GM18499 (cell line): ENCODE results near the gene SLC26A6.

ENCODE experiments used
- ATAC-seq: cut with Tn5 transposase; IDR thresholded peaks from one replicate; pipeline ENCODE4 v1.9.1; 2021; ENCODE audit warnings: moderate number of reproducible peaks; ENCODE audit not compliant: insufficient read depth, unreplicated experiment

Gene SLC26A6, protein sequence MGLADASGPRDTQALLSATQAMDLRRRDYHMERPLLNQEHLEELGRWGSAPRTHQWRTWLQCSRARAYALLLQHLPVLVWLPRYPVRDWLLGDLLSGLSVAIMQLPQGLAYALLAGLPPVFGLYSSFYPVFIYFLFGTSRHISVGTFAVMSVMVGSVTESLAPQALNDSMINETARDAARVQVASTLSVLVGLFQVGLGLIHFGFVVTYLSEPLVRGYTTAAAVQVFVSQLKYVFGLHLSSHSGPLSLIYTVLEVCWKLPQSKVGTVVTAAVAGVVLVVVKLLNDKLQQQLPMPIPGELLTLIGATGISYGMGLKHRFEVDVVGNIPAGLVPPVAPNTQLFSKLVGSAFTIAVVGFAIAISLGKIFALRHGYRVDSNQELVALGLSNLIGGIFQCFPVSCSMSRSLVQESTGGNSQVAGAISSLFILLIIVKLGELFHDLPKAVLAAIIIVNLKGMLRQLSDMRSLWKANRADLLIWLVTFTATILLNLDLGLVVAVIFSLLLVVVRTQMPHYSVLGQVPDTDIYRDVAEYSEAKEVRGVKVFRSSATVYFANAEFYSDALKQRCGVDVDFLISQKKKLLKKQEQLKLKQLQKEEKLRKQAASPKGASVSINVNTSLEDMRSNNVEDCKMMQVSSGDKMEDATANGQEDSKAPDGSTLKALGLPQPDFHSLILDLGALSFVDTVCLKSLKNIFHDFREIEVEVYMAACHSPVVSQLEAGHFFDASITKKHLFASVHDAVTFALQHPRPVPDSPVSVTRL

DNA sequence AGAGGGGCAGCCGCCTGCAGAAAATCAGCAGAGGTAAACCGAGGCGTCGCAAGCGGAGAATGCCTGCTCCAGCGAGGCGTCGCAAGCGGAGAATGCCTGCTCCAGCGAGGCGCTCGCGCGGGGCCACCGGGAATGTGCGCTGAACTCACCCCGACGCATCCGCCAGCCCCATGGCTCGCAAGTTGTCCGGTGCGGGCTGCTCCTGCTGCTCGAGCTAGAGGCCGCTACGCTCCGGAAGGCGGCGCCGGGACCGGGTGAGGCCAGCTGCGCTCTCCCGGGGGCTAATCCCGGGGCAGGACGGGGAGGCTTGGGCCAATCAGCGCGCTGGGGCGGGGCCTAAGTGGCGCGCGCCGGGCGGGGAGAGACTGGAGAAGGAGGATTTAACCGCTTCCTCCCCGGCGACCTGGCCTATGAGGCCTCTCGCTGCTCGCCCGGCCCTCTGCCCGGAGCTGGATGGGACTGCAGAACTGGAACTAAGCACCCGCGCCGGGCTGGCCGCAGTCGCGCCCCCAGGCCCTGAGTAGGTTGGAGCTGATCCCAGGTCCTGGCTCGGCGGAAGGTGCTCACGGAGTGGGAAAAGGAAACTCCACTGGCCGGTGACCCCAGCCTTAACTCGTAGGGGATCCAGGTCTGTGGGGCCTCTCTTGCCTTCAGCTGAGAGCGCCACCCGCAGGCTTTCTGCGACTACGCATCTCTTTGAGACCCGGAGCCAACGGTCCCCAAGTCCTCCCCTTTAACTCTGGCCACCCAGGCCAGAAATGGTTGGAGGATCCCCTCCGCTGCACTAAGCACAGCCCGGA, at the start of gene SLC26A6:
Gene SLC26A6 (minus strand): TSS at position 240 of the 800 bp plus-strand sequence. CDS start 68 bp downstream, at position 172.
- peak; percentile 46 for ATAC-seq

DNA sequence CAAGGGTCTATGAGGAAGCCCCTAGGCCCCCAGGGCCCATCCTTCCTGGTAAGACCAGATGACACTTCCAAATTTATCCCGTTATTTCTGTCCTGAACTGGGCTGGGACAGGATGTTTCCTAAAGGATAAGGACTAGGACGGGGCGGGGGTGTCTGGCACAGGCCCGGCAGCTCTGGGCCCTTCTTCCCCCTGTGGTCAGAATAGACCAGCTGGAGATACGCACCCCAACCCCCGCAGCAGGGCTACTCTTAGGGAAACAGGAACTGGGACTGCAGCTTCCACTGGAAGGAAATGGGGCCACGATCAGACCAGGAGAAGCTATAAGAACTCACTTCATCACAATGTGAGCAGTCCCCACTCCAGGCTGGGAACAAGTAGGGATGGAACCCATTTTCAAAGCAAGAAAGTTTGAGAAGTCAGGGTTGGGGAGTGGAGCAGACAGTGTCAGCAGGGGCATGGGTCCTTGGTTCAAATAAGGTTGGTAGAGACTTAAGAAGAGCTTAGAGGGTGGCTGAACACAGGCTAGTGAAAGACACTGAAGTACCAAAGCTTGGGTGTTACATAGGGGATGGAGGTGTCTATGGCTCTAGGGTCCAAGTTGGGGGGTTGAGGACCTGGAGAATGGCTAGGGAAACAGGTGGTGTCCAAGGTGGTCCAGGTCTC, 49.4 kb upstream of the SLC26A6 start:
- ATAC-seq: no peak

DNA sequence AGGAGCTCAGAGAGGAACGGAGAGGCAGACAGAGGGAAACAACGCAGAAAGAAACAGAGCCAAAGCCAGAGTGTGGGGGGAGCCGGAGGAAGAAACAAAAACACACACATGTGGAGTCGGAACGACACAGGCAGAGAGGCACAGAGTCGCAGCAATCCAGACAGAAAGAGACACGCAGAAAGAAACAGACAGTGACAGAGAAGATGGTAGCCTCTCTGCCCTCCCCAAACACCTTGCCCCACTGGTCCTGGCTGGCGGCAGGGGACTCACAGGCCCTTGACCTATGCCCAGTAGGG, 48.7 kb upstream of the SLC26A6 start:
- no peak for ATAC-seq

DNA sequence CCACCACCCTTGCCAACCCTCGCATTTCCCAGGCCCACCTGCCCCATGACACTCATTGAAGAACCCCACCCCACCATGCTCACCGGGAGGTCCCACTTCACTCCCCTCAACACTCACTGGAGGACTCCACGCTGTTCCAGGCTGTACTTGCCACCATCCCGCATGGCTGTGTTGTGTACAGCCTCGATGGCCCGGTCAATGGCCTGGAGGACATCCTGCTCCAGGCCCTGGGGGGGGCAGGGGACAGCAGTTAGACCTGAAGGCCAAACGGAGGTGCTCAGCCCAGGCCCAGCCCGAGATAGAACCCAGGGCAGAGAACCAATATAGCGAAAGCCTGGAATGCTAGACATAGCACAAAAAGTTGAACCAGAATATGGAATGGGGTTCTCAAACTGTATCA, 47.5 kb upstream of the SLC26A6 start:
- no peak for ATAC-seq

DNA sequence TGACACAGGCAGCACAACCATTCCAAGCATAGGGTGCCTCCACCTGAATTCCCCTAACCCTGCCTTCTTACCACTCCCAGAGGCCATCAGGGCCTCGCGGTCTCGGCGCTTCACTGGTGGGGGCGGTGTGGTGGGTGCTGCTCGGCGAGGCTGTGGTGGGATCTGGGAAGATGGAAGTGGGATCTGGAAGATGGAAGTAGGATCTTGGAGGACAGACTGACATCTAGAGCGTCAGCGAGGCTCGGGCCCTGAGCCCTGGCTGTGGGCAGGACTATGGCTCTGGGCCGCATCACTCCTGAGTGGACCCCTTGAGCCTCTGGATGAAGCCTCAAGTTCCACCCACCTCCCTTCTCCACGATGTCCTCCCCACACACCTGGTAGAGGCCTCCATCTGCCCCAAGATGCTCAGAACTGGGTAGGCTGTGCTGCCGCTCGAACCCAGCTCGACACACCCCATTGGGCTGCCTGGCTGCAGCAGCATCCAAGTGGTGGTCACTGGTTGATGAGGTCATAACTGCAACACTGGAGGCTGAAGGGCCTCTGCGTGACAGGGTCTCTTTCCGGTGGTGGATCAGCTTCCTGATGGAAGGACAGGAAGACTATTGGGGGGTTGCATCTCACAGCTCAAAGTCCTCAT, 46.8 kb upstream of the SLC26A6 start:
- ATAC-seq: no peak

DNA sequence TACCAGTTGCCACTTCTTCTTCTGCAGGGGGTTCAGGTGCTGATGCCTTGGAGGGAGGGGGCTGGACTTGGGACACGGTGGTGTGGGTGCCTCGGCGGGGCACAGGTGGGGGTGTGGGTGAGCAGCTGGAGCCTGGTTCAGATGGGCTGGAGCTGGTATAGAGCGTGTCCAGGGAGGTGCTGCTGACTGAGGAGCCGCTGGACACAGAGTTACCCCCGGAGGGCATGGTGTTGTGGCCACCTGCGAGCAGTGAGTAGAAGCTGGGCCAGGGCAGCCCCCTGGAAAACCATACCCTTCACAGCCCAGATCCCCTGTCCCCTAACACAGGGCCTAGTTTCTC, 46.2 kb upstream of the SLC26A6 start:
- ATAC-seq: no peak

DNA sequence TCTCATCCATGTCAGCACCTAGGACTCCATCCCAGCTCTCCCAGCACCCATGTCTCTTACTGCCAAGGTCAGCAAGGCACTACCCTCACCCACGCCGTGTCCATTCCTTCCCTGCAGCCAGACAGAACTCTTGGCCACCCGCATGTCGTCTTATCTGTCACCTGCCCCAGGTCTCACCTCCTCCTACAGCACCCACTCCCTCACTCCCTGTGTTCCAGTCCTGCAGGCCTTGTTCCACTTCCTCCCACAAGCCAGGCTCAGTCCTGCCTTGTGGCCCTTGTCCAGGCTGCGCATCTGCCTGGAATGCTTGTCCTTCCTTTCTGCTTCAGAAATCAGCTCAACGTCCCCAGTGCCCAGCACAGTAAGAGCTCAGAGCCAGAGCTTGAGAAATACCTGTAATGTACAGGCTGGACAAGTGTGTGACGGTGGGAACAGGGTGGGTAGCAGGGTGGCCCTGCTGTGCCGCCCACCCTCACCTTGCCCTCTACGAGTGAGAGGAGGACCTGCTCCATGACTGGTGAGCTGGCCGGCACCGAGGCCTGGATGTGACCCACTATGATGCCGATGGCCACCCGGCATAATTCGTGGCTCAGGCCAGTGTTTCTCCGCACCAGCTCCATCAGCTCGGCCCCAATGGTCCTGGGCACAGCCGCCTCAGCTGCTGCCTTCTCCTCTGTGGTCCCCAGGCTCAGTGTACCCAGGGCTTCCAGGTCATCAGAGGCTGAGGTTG, 45.7 kb upstream of the SLC26A6 start:
- no peak for ATAC-seq

DNA sequence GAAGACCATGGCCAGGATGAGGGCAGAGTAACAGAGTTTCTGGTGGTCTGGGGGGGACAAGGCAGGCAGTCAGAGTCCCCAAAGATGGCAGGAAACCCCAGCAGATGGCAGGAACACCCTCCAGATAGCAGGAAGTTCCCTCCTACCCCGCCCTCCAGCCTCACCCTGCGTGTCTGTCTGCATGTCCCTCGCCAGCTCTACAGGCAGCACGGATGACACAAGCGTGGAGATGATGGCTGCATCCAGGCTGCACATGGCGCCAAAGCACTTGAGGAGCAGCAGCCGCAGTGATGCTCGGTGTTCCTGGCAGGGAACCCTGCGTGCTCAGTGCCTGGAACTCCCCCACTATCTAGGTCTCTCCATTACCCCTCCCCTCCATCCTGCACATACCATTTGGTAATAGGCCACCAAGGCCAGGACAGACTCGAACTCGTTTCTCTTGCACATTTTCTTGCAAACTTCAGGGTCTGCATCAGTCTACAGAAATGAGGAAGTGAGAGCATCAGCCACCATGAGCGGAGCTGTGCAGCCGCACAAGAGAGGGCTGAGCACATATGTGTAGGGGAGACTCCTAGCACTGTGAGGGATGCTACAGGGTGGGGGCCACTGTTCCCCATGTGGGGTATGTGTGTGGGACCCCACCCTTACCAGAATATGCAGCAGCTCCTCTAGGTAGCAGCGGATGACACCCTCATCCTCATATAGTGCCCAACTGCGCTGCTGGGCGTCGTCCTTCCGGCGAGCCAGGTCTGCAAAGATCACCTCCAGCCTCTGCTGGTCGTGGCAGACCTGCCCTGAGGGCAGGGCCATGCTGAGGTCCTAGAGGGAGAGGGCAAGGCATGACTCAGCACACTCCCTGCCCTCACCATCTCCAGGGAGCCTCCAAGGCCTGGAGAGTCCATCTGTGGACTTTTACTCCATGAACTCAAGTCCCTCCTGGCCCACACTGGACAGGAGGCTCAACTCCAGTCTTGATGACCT, 44.4 kb upstream of the SLC26A6 start:
- ATAC-seq: no peak

DNA sequence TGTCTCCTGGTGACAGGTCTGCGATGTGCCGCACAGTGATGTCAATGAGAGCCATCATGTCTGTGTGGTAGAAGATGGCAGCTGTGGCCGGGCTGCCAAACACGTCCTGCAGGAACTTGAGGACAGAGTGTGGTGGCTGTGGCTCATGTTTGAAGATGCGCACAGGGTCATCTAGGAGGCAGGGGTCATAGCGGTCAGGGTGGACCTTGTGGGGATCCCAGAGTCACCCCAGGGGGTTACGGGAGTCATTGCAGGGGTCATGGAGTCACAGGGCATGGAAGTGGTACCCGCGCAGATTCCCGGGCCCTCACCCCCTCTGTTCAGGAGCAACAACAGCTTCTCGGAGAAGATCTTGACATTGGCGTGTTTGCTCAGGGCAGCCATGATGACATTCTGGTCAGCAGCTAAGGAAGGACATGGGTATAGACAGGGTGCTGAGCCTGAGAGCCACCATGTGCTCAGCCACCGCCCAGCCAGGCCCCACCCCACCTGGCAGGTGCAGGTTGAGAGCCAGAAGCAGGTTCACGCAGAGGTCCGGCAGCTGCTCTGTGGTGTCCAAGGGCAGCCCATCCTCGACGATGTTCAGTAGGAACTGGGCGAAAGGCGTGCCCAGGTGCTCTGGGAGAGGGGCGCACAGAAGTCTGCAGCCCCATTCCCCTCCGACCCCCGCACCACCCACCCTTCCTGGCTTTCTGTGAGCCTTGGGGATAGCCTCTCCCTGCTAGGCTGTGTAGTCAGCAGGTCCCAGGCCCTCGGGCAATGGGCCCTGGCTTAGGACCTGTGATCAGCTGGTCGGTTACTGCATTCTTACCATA, 43.5 kb upstream of the SLC26A6 start:
- no peak for ATAC-seq

DNA sequence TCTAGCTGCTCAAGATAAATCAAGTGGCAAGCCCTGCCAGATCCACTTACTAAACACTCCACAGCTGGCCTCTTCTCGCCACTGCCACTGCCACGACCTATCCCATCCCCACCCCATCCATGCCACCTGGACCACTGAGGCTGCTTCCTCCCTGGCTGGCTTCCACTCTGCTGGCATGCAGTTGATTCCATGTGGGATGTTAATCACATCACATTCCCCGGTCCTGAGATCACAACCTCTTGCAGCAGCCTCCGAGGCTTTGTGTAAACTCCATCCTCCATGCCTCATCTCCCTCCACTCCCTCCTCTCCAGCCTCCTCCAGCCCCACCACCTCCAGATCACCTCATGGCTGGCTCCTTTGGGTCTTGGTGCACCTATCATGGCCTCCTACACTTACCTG, 42.8 kb upstream of the SLC26A6 start:
- no peak for ATAC-seq

DNA sequence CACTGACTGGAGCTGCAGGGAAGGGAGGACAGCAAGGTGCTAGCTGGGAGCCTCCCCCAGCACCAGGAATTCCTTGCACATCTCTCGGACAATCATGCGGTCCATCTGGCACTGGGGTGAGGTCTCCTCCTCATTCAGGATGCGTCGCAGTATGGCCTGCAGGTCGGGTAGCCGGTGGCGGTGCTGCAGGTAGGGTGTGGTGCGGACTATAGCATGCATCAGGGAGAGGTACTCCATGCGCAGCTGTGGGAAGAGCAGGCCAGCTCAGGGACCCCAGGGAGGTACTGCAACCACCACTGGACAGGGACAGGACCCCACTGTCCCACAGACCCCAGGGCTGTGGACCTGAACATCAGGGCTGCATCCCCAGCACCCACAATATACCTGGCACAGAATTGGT, 39.2 kb upstream of the SLC26A6 start:
- ATAC-seq: no peak

DNA sequence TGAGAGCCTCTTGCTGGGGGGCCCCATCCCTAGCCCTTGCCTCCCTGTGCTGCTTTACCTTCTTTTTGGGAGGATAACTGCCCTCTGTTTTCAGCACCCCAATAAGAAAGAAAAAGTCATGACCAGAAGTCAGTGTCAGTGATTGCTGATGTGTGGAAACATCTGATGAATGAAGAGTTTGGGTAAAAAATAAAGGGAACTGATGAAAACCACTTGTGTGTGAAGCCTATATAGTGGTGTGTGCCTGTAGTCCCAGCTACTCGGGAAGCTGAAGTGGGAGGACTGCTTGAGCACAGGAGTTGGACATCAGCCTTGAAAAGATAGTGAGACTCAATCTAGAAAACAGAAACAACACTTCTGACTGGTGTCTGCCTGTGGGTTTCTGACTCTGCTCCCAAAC, 37.3 kb upstream of the SLC26A6 start:
- ATAC-seq: no peak

DNA sequence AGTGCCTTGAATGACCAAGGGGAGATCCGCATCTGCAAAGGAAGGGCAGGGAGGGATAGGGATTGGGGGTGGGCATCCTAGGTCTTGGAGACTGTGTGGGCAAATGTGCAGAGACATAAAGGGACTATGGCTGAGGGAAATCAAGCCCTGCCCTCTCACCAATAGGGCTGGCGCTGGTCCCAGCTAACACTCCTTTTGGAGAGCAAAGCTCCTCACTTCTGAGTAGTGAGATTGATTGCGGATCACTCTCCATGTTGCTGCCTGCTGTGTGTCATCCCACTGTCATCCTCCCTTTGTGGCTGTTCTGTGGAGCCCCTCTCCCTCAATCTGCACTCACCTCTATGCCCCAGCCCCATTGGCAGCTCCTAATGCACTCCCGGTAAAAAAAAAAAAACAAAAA, 29.7 kb upstream of the SLC26A6 start:
- no peak for ATAC-seq

DNA sequence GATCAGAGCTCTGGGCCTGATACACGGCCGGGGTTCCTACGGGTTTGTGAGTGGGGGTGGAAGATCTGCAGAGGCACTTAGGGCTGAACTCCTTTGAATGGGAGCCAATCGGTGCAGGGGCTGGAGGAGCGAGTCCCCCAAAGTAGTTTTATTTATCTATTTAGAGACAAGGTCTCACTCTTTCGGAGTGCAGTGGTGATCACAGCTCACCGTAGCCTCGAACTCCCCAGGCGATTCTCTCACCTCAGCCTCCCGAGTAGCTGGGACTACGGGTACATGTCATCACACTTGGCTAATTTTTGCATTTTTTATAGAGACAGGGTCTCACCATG, 29.0 kb upstream of the SLC26A6 start:
- ATAC-seq: no peak

DNA sequence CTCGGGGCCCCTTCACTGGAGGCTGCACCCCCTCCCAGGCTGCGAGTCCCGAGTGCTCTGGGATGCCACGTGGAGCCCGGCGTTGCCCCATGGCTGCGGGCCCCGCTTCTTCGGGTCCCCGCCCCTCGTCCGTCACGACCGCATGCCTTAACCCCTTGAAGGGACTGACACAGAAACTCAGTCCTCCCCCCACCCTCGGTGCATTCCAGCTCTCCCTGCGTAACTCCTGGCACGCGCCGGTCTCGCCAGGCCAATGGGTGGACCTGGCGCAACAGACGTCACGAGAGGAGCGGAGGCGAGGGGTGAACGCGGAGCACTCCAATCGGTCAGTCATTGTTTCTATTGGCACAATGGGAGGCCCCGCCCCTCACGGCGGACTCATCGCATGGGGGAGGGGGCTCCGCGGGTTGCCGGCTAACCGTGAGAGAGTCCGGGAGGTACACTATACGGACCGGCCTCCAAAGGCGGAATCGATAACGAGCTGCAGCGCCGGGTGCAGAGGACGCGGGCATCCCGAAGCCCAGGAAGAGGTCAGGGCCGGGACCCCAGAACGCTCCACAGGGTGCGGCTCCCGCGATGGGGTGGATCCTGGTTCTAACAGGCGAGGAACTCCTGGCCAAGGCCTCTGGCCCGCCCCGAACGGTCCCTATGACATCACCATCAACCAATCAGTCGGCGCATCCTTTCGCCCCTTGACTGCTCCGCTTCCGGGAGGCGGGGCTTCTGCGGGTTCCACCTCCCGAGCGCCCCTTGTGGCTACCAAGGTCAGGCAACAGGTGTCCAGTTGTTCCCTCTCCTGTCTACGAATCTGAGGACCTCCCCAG, 28.4 kb upstream of the SLC26A6 start:
- peak; percentile 82 for ATAC-seq

DNA sequence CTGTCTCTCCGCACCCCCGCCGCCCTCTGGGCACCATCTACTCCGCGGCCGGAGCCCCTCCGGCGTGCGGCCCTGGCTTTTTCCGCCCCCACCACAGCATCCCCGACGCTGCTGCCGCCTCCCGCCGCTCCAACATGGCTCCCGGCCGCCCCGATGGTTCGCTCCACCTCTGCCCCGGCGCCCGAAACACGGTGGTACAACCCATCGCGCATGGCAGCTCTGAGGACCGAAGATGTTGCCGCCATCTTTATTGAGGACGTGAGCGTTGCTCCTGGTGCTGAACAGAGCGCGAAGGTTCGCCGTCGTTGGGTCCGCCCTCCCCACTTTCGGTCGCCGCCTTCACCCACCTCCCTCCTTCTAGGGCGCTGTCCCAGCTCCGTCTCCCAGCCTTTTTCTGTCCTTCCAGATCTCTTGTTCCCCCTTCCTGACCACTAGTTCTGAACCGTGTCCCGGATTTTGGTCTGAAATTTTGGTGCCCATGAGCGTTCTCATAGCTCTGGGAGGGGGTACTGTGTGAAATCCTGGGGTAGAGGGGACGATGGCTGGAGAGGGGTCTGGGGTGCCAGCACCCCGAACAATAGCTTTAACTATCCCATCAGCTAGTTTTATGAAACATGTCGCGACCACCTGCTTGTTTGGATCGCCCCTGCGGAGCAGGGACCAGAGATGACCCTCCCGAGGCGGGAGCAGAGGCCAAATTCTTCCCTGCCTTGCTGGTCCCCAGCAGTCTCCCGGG, 27.7 kb upstream of the SLC26A6 start, which contains the start of gene CELSR3:
Gene CELSR3 (minus strand): TSS at position 134 of the 736 bp plus-strand sequence. CDS start 252 bp downstream, outside the sequence.
- no peak for ATAC-seq
